GM03348 (cell line): ENCODE measurements around the gene SRRM1.

Source experiments
- DNase-seq: peaks from one replicate; pipeline ENCODE4 v3.0.0; 2012; ENCODE audit warnings: low spot score

The SRRM1 gene, protein sequence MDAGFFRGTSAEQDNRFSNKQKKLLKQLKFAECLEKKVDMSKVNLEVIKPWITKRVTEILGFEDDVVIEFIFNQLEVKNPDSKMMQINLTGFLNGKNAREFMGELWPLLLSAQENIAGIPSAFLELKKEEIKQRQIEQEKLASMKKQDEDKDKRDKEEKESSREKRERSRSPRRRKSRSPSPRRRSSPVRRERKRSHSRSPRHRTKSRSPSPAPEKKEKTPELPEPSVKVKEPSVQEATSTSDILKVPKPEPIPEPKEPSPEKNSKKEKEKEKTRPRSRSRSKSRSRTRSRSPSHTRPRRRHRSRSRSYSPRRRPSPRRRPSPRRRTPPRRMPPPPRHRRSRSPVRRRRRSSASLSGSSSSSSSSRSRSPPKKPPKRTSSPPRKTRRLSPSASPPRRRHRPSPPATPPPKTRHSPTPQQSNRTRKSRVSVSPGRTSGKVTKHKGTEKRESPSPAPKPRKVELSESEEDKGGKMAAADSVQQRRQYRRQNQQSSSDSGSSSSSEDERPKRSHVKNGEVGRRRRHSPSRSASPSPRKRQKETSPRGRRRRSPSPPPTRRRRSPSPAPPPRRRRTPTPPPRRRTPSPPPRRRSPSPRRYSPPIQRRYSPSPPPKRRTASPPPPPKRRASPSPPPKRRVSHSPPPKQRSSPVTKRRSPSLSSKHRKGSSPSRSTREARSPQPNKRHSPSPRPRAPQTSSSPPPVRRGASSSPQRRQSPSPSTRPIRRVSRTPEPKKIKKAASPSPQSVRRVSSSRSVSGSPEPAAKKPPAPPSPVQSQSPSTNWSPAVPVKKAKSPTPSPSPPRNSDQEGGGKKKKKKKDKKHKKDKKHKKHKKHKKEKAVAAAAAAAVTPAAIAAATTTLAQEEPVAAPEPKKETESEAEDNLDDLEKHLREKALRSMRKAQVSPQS

DNA sequence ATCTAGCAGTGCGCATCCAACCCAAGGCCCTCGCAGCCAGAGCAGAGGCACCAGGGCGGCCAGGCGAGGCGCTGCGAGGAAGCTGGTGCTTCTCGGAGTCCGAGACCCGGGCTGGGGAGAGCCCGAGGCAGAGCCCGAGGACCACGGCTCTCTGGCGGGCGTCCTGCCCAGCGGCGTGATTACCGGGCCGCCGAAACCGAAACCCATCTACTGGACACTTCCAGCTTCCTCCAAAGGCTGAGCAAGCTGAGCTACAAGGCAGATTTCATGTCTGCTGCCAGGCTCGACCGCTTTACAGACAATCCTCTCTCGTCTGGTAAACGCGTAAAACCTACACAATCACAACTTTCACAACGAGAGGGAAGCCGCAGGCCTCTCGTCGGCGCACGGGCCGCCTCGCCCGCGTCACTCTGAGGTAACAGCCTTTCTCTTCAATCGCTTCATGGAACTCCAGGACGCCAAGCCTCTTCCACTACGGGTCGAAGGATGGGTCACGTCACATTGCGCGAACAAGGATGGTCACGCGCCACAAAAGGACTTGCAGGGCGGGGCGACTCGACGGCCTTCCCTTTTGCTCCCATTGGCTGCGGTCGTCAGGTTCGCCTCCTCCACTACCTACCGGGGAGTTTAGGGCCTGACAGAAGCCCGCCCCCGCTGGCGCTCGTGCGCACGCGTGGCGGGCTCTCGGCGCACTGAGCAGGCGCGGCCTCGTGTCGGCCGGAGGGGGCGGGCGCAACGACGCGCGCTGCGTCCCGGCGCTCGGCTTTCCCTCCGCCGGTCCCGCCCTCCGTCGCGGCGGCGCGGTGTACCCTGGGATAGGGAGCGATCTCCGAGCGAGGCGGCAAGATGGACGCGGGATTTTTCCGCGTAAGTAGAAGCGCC is at the start of gene SRRM1:
Gene SRRM1 (plus strand): TSS at position 822 of the 882 bp plus-strand sequence. CDS start 25 bp downstream, at position 847.
- peak; percentile 99 for DNase-seq

DNA sequence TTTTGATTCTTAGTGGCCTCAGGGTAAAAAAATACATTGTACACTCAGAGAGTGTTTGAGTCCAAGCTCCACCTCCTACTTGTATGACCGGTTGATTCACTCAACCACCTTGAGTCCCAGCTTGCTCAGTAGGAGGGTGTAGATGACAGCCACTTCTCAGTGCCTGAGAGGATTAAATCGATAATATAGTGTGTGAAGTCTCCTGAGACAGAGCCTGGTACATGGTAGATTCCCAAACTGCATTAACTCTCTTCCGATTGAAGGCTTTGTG is 48.8 kb upstream of the SRRM1 start:
- DNase-seq, result no peak

GRCh38 chr1:24596401-24596880 is 46.7 kb upstream of the SRRM1 start:
- DNase-seq, result no peak

- DNase-seq, result no peak
Measured at GRCh38 chr1:24599265-24599664, 43.8 kb upstream of the SRRM1 start.

GRCh38 chr1:24600551-24600950 is 42.6 kb upstream of the SRRM1 start:
- no peak for DNase-seq

GRCh38 chr1:24605534-24606295 is 37.4 kb upstream of the SRRM1 start:
- DNase-seq, result no peak

DNA sequence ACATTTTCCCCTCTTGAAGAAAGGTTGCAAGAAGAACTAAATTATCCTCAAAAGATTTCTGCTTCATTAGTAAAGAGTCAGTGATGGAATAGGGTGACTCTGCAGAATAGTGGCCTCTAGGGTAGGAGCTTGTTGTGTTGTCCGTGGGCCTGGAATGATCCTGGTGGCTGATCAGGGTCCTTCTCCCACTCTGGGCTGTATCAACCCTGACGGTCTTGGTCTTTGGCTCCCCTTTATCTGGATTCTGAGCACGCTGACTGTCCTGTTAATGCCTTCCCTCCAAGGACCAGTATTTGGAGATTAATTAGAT is 36.9 kb upstream of the SRRM1 start:
- no peak for DNase-seq

DNA sequence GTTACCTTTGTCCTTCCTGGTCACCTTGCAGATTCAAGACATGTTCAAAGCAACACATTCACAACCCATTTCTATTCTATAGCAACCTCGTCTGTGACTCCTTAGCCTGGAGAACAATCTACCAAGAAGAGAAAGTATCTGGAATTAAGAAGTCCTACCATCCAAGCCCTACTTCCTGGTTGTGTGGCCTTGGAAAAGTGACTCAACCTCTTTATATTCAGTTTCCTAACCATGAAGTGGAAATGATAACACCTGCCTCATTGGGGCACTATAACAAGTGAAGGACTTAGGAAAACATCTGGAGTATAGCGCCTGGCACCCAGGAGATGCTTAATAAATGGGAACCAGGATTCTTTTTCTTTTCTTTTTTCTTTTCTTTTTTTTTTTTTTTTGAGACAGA is 36.5 kb upstream of the SRRM1 start:
- no peak for DNase-seq

DNA sequence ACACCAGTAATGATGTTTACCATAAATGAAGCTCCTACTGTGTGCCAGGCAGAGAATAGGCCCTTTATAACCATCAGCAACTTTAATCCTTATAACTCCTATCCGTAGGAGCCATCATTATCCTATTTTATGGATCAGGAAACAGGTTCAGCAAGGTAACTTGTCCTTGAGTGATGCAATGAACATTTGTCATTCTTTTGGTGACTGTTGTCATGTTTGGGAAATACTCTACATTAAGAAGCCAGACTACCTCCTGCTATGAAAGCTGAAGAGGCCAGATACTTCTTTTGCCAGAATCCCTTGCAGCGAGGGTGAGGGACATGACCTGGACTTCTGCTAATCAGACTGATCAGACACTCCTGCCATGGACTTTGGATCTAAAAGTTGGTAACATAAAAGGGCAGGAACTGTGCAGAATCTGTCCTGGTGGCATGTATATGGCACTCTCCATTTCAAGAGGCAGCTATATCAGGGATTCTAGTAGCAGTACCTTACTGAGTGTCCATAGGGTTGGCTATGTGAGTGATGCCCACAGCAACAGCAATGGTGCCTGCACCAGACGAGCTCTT is 33.1 kb upstream of the SRRM1 start:
- no peak for DNase-seq

DNA sequence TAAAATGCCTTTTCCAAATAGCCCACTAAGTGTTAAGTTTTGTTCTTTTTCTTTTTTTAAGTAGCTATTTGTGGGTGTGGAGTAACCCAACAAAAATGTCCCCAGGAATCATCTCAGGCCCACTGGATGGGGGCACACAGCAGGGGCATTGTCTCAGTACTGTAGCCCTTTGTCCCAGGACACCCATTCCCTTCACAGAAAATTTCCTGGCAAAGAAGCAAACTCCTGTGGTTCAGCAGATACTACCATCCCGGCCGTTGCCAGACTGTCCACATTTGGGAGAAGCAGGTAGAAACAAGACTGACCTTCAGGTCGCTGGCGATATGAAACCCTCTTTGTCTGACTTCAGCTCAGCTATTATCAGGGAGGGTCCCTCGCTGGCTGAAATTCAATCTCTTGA is 23.7 kb upstream of the SRRM1 start:
- DNase-seq, result no peak

DNA sequence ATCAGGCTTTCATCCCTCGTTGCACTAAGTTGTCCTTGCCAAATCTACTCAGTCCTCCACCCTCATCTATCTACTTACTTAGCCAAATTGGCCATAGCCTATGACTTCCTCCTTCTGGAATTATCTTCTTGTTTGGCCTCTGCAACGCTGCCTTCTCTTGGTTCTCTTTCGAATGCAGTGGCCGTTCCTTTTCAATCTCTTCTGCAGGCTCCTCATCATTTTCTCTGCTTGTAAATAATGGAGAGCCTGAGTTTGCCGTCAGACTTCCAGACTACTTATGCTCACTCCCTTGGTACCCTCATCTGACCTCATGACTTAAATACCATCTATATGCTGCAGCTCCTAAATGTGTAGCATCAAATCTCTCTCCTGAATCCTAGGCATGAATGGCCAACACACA is 22.4 kb upstream of the SRRM1 start:
- no peak for DNase-seq

- DNase-seq, result peak; percentile 36
Measured at GRCh38 chr1:24621121-24621520, 22.0 kb upstream of the SRRM1 start.

DNA sequence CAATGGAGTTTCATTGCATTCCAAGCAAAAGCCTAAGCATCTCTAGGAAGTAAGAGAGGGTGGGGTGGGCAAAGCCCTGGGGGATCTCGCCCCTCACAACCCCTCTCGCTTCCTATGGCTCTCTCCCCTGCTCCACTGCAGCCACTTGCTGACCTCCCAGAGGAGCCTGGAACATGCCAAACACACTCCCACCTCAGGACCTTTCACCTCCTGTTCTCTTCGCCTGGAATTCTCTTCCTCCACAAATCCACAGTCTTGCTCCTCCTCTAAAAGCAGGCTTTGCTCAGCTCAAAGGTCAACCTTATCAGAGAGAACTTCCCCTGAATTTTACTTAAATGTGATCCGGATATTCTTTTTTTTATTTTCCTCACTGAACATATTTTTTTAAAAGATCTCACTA is 20.9 kb upstream of the SRRM1 start:
- no peak for DNase-seq

GRCh38 chr1:24632832-24633175 is 10.3 kb upstream of the SRRM1 start:
- no peak for DNase-seq

DNA sequence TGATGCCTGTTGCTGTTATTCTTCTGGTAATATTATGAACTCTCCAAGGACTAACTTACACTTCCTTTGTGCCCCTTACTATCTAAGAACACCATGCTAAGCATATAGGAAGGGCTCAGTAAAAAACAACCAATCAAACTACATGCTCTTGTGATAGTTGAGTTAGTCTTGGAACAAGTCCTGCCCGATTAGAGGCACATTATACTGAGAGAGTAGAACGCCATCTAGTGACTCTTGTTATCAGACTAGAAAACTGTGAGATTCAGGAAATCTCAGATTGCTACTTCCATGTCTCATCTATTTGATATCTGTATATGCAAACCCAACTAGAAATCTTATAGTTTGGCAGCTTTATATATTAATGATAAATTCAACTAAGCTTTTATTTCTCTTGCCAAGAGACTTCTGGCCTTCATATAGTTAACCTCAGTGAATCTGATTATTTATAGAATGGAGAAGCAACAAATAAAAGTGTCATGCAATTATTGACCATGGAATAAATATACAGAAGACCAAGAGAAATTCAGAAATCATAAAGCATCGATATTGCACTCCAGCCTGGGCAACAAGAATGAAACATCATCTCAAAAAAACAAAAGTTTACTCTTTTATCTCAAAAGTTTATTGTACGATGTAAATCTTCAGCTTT is 7.8 kb upstream of the SRRM1 start:
- DNase-seq, result peak; percentile 80

- DNase-seq, result no peak
Measured at GRCh38 chr1:24636661-24637357, 6.3 kb upstream of the SRRM1 start.

DNA sequence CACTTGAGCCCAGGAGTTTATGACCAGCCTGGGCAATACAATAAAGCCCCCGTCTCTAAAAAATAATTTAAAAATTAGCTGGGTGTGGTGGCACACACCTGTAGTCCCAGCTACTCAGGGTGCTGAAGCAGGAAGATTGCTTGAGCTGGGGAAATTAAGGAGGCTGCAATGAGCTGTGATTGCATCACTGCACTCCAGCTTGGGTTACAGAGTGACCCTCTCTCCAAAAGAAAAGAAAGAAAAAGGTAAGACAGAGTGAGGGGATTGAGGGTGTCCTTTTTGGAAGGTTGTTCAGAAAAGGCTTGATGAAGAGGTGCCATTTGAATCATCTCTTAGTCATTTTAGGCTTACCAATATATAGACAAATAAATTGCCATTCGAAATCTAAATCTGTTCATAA is 4.0 kb upstream of the SRRM1 start:
- DNase-seq, result no peak

DNA sequence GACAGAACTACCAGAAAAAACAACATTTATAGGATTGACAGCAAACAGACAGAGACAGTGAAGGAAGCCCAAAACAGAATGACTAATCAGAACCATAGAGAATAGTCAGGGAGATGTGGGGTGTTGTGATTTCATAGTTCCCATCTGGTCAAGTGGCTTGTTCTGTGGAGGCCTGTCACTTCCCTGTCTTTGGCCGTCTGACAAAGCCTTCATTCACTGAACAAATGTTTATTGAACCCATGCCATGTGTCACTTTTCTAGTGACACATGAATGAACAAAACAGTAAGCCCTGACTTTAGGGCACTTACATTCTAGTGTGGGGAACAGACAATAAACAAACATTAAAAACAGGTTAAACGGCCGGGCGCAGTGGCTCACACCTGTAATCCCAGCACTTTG is 3.2 kb upstream of the SRRM1 start:
- DNase-seq, result no peak

- no peak for DNase-seq
Measured at GRCh38 chr1:24640288-24640687, 2.8 kb upstream of the SRRM1 start.

GRCh38 chr1:24641646-24642151 is 1.4 kb upstream of the SRRM1 start:
- DNase-seq, result peak; percentile 50
